Mucosa of descending colon (tissue), 3 donors: ENCODE measurements around the gene TRABD2B. TPM values are rescaled to one million over a fixed set of nuclear protein-coding genes. Genes with fewer than 3 reads are reported as not detected.

Experiments used
- ATAC-seq: fragments of 200-7000 bp; cut with Tn5 transposase; one replicate; pipeline ENCODE4 v1.9.1; 2020; ENCODE audit warnings: mild to moderate bottlenecking, moderate library complexity
- DNase-seq, 3 donors: peaks; one replicate each; pipeline ENCODE4 v3.0.0-alpha.2; 2020
- H3K36me3 ChIP-seq: fragments of 200-600 bp; one replicate; pipeline ENCODE4 v1.8.0; 2021; ENCODE audit warnings: low read depth, mild to moderate bottlenecking
- H3K4me1 ChIP-seq: fragments of 200-600 bp; one replicate; pipeline ENCODE4 v1.8.0; 2021; ENCODE audit warnings: low read depth, mild to moderate bottlenecking
- H3K4me3 ChIP-seq: fragments of 200-600 bp; one replicate; pipeline ENCODE4 v1.8.0; 2021; ENCODE audit warnings: mild to moderate bottlenecking
- H3K9me3 ChIP-seq: fragments of 200-600 bp; one replicate; pipeline ENCODE4 v1.8.0; 2021; ENCODE audit warnings: mild to moderate bottlenecking
- CTCF ChIP-seq: fragments of 200-600 bp; IDR thresholded peaks from one replicate; pipeline ENCODE4 v1.8.0; 2022; ENCODE audit warnings: antibody characterized with exemption, mild to moderate bottlenecking
- intact Hi-C, 2 donors: fragments of 100-400 bp; cut with DNase I in 1 of 2; cut with micrococcal nuclease in 1 of 2; formaldehyde crosslinking; loops; one replicate each; pipeline versions ENCODE4 v1.11.0 to v1.11.1; 2022; cut with DNase I, micrococcal nuclease
- total RNA-seq, 3 donors: library from RNA; stranded (reverse); fragmentation: NEBNext Ultra II Directional in 2 of 3; extraction: Animal tissue kit (Norgen Biotek cat#: 25700) in 2 of 3; gene quantifications; one replicate each; pipeline versions ENCODE4 v1.2.1 to v1.2.4, GENCODE V29; 2021 to 2023
- donor health status: DM: no; HTN: no; CAD: no; lungs with moderate emphysema.
- donor health status: DM: no; HTN: no; CAD: no.
- donor health status: DM: no; HTN: yes; CAD: no.

TRABD2B gene
- total RNA-seq, 3 donors from 2014 or later: 0.35 to 2.0 (median 2.0) TPM

DNA sequence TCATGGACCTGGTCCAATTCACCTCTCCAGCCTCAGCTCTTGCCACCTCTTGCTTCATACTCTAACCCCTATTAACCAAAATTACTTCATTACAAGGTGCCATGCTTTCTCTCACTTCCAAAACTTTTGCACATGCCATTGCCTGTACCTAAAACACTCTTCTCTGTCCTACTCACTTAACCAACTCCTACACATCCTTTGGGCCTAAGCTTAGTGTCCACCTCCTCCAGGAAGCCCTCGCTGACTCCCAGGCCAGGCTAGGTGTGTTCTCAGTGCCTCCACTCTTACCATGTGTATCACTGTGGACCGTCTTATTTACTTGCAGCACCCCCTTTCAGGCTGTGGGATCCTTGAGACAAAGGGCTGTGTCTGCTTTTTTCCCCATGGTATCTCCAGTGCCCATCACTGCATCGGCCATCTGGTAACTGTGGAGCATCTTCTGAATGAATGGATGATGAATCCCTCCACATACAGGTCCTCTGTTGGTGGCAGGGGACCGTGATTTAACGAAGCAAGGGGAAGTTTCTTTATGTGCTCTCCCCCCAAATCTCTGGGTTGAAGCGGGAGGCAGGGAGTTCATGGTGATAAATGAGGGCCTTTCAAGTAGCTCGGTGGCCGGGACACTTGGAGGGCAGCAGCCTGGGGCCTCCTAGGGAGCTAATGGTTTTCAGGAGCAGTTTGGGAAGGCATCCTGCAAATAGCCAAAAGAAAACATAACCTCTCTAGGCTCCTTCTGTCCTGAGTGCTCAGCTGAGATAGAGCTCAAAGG, 111.9 kb downstream of the TRABD2B start:
- no peak for ATAC-seq

GRCh38 chr1:47883963-47884362, 113.2 kb downstream of the TRABD2B start:
- TF ChIP-seq CTCF: no peak
- Histone ChIP-seq H3K4me3 (no peak overlapping the region), H3K4me1 (peaks cover 2% of the 10 kb centered on the region), H3K36me3 (no peaks in the 10 kb centered on the region), H3K9me3 (no peaks in the 10 kb centered on the region)
- DNase-seq: no peak
- ATAC-seq: no peak
- intact Hi-C loops: no loop called here

More for the DNA sequence above, 111.9 kb downstream of the TRABD2B start:
- no peak for TF ChIP-seq CTCF
- no peaks in the 10 kb centered on the region for H3K9me3 ChIP-seq
- H3K4me3 ChIP-seq: no peak overlapping the region
- no peak for DNase-seq
- no peaks in the 10 kb centered on the region for H3K36me3 ChIP-seq
- intact Hi-C loops: no loop called here
- peaks cover 2% of the 10 kb centered on the region for H3K4me1 ChIP-seq

- H3K36me3 ChIP-seq: no peaks in the 10 kb centered on the region
- intact Hi-C loops: no loop called here
- peaks cover 2% of the 10 kb centered on the region for H3K4me1 ChIP-seq
- DNase-seq (no peak), ATAC-seq (peak; percentile 54)
- no peak overlapping the region for H3K4me3 ChIP-seq
- TF ChIP-seq CTCF: no peak
- no peaks in the 10 kb centered on the region for H3K9me3 ChIP-seq
Measured at GRCh38 chr1:47881505-47882442, 115.4 kb downstream of the TRABD2B start.

DNA sequence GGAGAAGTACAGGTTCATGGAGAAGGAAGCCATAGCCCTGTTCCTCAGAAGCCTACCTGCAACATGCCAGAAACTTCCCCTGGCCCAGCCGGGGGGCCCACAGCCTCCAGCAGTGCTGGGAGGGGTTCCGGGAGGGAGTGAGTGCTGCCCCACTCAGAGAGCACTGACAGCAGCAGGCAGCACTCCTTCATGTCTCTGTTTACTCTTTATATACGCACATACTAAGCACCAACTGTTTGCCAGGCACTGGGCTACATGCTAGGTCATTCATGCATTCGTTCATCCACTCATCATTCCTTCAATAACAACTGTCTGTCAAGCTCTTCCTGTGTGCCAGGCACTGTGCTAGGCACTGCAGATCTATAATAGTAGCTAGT, 120.6 kb downstream of the TRABD2B start:
- Histone ChIP-seq H3K36me3 (no peaks in the 10 kb centered on the region), H3K9me3 (no peaks in the 10 kb centered on the region), H3K4me3 (no peak overlapping the region), H3K4me1 (peaks cover 2% of the 10 kb centered on the region)
- ATAC-seq (no peak), DNase-seq (no peak)
- intact Hi-C loops: no loop called here
- TF ChIP-seq CTCF: no peak

DNA sequence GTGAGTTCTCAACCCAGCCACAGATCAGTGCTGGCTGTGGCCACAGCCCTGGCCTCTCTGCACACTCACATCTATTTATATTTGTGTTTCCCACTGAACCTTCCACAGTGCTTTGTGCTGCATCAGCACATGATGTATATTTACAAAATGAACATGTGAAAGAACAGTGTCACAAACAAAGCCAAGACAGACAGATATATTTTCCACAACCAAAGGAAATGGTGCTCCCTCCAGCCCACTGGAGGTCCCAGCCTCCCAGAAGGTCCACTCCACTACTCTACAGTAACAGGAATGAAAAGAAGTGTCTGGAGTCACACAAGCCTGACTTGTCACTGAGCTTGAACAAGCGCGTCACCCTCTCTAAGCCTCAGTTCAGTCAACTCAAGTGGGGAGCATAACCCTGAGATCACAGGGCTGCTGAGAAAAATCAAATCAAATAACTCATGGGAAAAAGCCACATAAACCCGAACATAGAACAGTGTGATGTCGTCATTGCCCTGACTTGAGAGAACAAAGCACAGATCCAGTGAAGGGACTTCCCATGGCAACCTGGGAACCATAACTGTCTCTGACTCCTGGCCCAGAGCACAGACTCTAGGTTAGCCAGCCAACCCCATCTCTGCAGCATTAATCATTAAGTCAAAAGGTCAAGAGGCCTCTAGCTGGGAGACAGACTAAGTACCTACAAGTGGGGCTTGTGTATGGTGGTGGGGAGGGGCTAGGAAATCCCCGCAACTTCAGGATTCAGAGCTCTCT, 121.2 kb downstream of the TRABD2B start:
- no peak for TF ChIP-seq CTCF
- intact Hi-C loops: no loop called here
- no peak overlapping the region for H3K4me3 ChIP-seq
- ATAC-seq: peak; percentile 52
- DNase-seq: no peak
- H3K36me3 ChIP-seq: no peaks in the 10 kb centered on the region
- no peaks in the 10 kb centered on the region for H3K4me1 ChIP-seq
- no peaks in the 10 kb centered on the region for H3K9me3 ChIP-seq
